ENCODE data around the gene HEPACAM.

HEPACAM gene

DNA sequence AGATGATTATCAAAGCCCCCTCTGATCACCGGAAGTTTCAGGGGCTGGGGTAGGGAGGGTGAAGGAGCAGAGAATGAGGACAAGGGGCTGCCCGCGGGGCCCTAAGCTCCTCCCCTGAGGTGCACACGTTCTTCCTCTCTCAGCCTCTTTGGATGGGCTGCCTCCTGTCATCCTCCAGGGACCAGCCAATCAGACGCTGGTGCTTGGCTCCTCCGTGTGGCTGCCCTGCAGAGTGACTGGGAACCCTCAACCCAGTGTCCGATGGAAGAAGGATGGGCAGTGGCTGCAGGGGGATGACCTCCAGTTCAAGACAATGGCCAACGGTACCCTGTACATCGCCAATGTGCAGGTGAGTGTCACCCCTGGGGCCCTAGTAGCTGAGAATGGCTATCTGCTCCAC lies 63.1 kb downstream of the HEPACAM start:
- TF ChIP-seq CTCF (IDR thresholded peaks at IDR 0.05; ENCODE audit: low read depth, low read length), result no peak
- Histone ChIP-seq H3K9me3 (ENCODE audit: severe bottlenecking) (no peaks in the 10 kb centered on the region), H3K27ac (no peak overlapping the region), H3K27me3 (ENCODE audit: insufficient read depth, low read depth, severe bottlenecking) (peaks cover 6% of the 10 kb centered on the region), H3K36me3 (no peaks in the 10 kb centered on the region), H3K4me3 (ENCODE audit: low read depth, low read length) (no peak overlapping the region)
- no peak for DNase-seq

- no peak for DNase-seq
- no peak for TF ChIP-seq CTCF (IDR thresholded peaks at IDR 0.05; ENCODE audit: low read depth, low read length)
- Histone ChIP-seq H3K9me3 (ENCODE audit: severe bottlenecking) (no peaks in the 10 kb centered on the region), H3K36me3 (no peaks in the 10 kb centered on the region), H3K27me3 (ENCODE audit: insufficient read depth, low read depth, severe bottlenecking) (peaks cover 7% of the 10 kb centered on the region), H3K27ac (no peak overlapping the region), H3K4me3 (ENCODE audit: low read depth, low read length) (no peak overlapping the region)
These were observed 63.6 kb downstream of the HEPACAM start for GRCh38 chr11:124872280-124872679.

DNA sequence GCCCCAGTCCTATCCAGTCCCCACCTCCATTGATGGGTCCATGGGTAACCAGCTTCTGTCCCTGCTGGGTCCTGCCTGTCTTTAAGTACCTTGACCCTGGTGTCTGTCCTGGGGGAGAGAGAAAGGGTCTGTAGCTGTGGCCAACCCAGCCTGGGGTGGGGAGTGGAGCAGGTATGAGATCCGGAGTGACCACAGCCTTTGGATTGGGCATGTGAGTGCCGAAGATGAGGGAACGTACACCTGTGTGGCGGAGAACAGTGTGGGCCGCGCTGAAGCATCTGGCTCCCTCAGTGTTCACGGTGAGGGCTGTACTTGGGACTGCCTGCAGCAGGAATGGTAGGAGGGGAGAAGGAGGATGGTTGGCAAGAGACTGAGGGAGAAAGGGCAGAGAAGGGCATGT lies 65.4 kb downstream of the HEPACAM start:
- no peak overlapping the region for H3K4me3 ChIP-seq (ENCODE audit: low read depth, low read length)
- no peak overlapping the region for H3K27ac ChIP-seq
- H3K9me3 ChIP-seq (ENCODE audit: severe bottlenecking), result no peaks in the 10 kb centered on the region
- no peak for DNase-seq
- TF ChIP-seq CTCF (IDR thresholded peaks at IDR 0.05; ENCODE audit: low read depth, low read length), result no peak
- peaks cover 26% of the 10 kb centered on the region for H3K27me3 ChIP-seq (ENCODE audit: insufficient read depth, low read depth, severe bottlenecking)
- H3K36me3 ChIP-seq, result no peaks in the 10 kb centered on the region

DNA sequence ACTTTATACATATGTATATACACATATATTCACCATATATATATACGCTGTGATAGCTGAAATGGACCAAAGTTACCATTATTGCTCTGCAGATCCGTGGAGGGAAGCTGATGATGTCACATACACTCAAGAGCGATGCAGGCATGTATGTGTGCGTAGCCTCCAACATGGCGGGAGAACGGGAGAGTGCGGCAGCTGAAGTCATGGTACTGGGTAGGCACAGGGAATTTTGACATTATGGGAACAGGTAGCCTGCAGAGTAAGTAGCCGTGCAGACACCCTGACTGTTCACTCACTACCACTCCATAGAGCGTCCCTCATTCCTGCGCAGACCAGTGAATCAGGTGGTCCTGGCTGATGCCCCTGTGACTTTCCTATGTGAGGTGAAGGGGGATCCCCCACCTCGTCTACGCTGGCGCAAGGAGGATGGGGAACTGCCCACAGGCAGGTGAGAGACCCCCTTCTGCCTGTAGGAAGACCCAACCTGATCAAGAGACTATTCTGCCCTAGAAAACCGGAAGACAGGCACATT lies 65.9 kb downstream of the HEPACAM start:
- no peak for DNase-seq
- TF ChIP-seq CTCF (IDR thresholded peaks at IDR 0.05; ENCODE audit: low read depth, low read length), result no peak
- H3K9me3 ChIP-seq (ENCODE audit: severe bottlenecking), result no peaks in the 10 kb centered on the region
- H3K36me3 ChIP-seq, result no peaks in the 10 kb centered on the region
- H3K27me3 ChIP-seq (ENCODE audit: insufficient read depth, low read depth, severe bottlenecking), result peaks cover 31% of the 10 kb centered on the region
- H3K27ac ChIP-seq, result no peak overlapping the region
- no peak overlapping the region for H3K4me3 ChIP-seq (ENCODE audit: low read depth, low read length)

- Histone ChIP-seq H3K36me3 (no peaks in the 10 kb centered on the region), H3K27ac (no peak overlapping the region), H3K4me3 (ENCODE audit: low read depth, low read length) (no peak overlapping the region), H3K27me3 (ENCODE audit: insufficient read depth, low read depth, severe bottlenecking) (peaks cover 37% of the 10 kb centered on the region), H3K9me3 (ENCODE audit: severe bottlenecking) (no peaks in the 10 kb centered on the region)
- TF ChIP-seq CTCF (IDR thresholded peaks at IDR 0.05; ENCODE audit: low read depth, low read length), result no peak
- no peak for DNase-seq
These were observed 66.5 kb downstream of the HEPACAM start for GRCh38 chr11:124869331-124869730.

Measured in WERI-Rb-1 (cell line).